GM12878 (cell line): ENCODE measurements around the gene TMEM132D. TPM values are rescaled to one million over a fixed set of nuclear protein-coding genes. Genes with fewer than 3 reads are reported as not detected.

Experiments used
- ATAC-seq: fragments of 200-7000 bp; cut with Tn5 transposase; 3 replicates; pipeline ENCODE4 v1.9.1; 2020; ENCODE audit warnings: mild to moderate bottlenecking, moderate library complexity
- BruUV-seq: library from RNA; stranded (reverse); fragments of 400-500 nt; replicated peaks from 2 replicates; lab custom pipeline; 2021; lab: Mats Ljungman, UMichigan
- CTCF ChIA-PET: fragments of 300-600 bp; sonication (Branson Sonifier 250); formaldehyde crosslinking; extraction: SDS; loops from one replicate; lab custom pipeline; 2021; ENCODE audit warnings: inconsistent platforms; lab: Yijun Ruan, JAX
- POLR2A ChIA-PET: fragments of 350-600 bp; formaldehyde crosslinking; extraction: SDS; loops from one replicate; lab custom pipeline; 2021; ENCODE audit warnings: inconsistent platforms; lab: Charles Lee
- RAD21 ChIA-PET: fragments of 300-600 bp; sonication (Branson Sonifier 250); formaldehyde crosslinking; loops from one replicate; lab custom pipeline; 2023; ENCODE audit warnings: antibody characterized with exemption; ENCODE audit not compliant: unreplicated experiment; lab: Charles Lee
- SMC1A ChIA-PET: fragments of 300-600 bp; sonication (Branson Sonifier 250); formaldehyde crosslinking; loops from one replicate; lab custom pipeline; 2023; ENCODE audit not compliant: unreplicated experiment, uncharacterized antibody; lab: Charles Lee
- DNase-seq: peaks from one replicate; pipeline ENCODE4 v3.0.0-alpha.2; 2011; ENCODE audit warnings: low read depth, low spot score
- FAIRE-seq: peaks from 3 replicates; lab custom pipeline; 2011; peaks lifted over from hg19 to GRCh38; lab: Jason Lieb, UNC
- H2AFZ ChIP-seq: 2 replicates; pipeline ENCODE4 v1.6.0; 2011; ENCODE audit warnings: low read depth, low read length, control low read depth; ENCODE audit not compliant: control insufficient read depth
- H3K27ac ChIP-seq: 2 replicates; pipeline ENCODE4 v1.5.1; 2011; ENCODE audit warnings: control low read depth; ENCODE audit not compliant: control insufficient read depth, insufficient read depth
- H3K27me3 ChIP-seq, 2 experiments: replicated peaks in 1 of 2; 2 replicates each; pipeline versions ENCODE4 v1.6.0 to v1.6.1; 2011; ENCODE audit warnings: low read length in 1 of 2; ENCODE audit not compliant: control insufficient read depth in 2 of 2, insufficient read depth in 2 of 2
- H3K36me3 ChIP-seq, 2 experiments: 2 replicates each; pipeline ENCODE4 v1.5.1; 2011; ENCODE audit warnings: low read length in 1 of 2; ENCODE audit not compliant: control insufficient read depth in 2 of 2, insufficient read depth in 2 of 2
- H3K4me1 ChIP-seq: 2 replicates; pipeline ENCODE4 v1.6.1; 2011; ENCODE audit warnings: mild to moderate bottlenecking, low read length, moderate library complexity, mixed read lengths; ENCODE audit not compliant: control insufficient read depth, insufficient read depth
- H3K4me2 ChIP-seq: 2 replicates; pipeline ENCODE4 v1.6.0; 2011; ENCODE audit warnings: control low read depth; ENCODE audit not compliant: control insufficient read depth, insufficient read depth
- H3K4me3 ChIP-seq: fragments of 200-600 bp; sonication (generic); 2 replicates; pipeline ENCODE4 v1.5.1; 2016
- H3K79me2 ChIP-seq: 2 replicates; pipeline ENCODE4 v1.6.0; 2011; ENCODE audit warnings: low read length; ENCODE audit not compliant: control insufficient read depth, insufficient read depth
- H3K9ac ChIP-seq: 2 replicates; pipeline ENCODE4 v1.8.0; 2011; ENCODE audit warnings: low read length, control low read depth, mixed read lengths; ENCODE audit not compliant: control insufficient read depth, insufficient read depth
- H3K9me3 ChIP-seq: replicated peaks from 3 replicates; pipeline ENCODE4 v1.5.1; 2011; ENCODE audit warnings: mild to moderate bottlenecking, low read length; ENCODE audit not compliant: control insufficient read depth, insufficient read depth
- H4K20me1 ChIP-seq: 2 replicates; pipeline ENCODE4 v1.6.0; 2011; ENCODE audit not compliant: control insufficient read depth, insufficient read depth
- BCL11A ChIP-seq: IDR thresholded peaks from 2 replicates; pipeline ENCODE4 v1.6.1; 2011; ENCODE audit warnings: low read depth, low read length
- EP300 ChIP-seq, 2 experiments: fragments of 150-350 bp in 1 of 2; IDR thresholded peaks; 2 replicates each; pipeline ENCODE4 v1.6.1; 2011 to 2012; ENCODE audit warnings: low read depth in 2 of 2, low read length in 2 of 2, borderline replicate concordance in 1 of 2, improper control_type of control experiment in 1 of 2, inconsistent platforms in 1 of 2; ENCODE audit not compliant: control insufficient read depth in 1 of 2
- FOXM1 ChIP-seq: IDR thresholded peaks from 2 replicates; pipeline ENCODE4 v1.6.1; 2012; ENCODE audit warnings: low read depth, mild to moderate bottlenecking, inconsistent platforms, low read length, moderate library complexity
- IRF4 ChIP-seq: IDR thresholded peaks from 2 replicates; pipeline ENCODE4 v1.6.1; 2011; ENCODE audit warnings: low read depth, low read length
- MYC ChIP-seq: IDR thresholded peaks from 2 replicates; pipeline ENCODE4 v1.6.1; 2011; ENCODE audit warnings: mild to moderate bottlenecking, low read length, moderate library complexity, inconsistent platforms; ENCODE audit not compliant: insufficient read depth, insufficient replicate concordance, insufficient read length, severe bottlenecking
- STAT1 ChIP-seq: fragments of 450-650 bp; conservative IDR thresholded peaks from 2 replicates; pipeline ENCODE4 v1.6.1; 2014; ENCODE audit warnings: antibody characterized with exemption, mild to moderate bottlenecking
- TARDBP ChIP-seq: IDR thresholded peaks from 2 replicates; pipeline ENCODE4 v1.6.1; 2016; ENCODE audit warnings: borderline replicate concordance
- TCF7 ChIP-seq: IDR thresholded peaks from 2 replicates; pipeline ENCODE4 v1.6.1; 2014; ENCODE audit warnings: antibody characterized with exemption, borderline replicate concordance
- ZBED1 ChIP-seq: IDR thresholded peaks from 2 replicates; pipeline ENCODE4 v1.6.1; 2016; ENCODE audit warnings: borderline replicate concordance
- ZNF274 ChIP-seq: IDR thresholded peaks from one replicate; pipeline ENCODE4 v1.8.0; 2011; ENCODE audit not compliant: insufficient read length, insufficient read depth
- WGBS: methylation state at CpG from one replicate; pipeline ENCODE4 v1.1.6; 2016; ENCODE audit warnings: low lambda C conversion rate; ENCODE audit not compliant: insufficient replicate concordance, insufficient coverage; ENCODE audit errors: missing lambda C conversion rate; 5-methylcytosine and 5-hydroxymethylcytosine counted together
- in situ Hi-C: fragments of 300-500 bp; cut with MboI; formaldehyde crosslinking; loops from 9 replicates; pipeline ENCODE4 v1.14.3; 2018; ENCODE audit warnings: mixed read lengths
- intact Hi-C: fragments of 100-400 bp; cut with micrococcal nuclease; formaldehyde crosslinking; loops from one replicate; pipeline ENCODE4 v1.14.2; 2022; ENCODE audit not compliant: unreplicated experiment
- polyA plus RNA-seq, 11 experiments: library from polyadenylated mRNA; depleted of rRNA in 4 of 11; unstranded in 6 of 11; stranded (reverse) in 5 of 11; fragments of >200 nt; fragmentation: Nextera tagmentation in 4 of 11; fragmentation: Illumina TruSeq in 1 of 11; extraction: Ambion mirVana in 4 of 11; extraction: Trizol in 1 of 11; gene quantifications; 1 replicate in 1 of 11; 2 replicates in 10 of 11; pipeline versions ENCODE4 v1.2.1 to v1.2.3, GENCODE V29; 2011 to 2016; ENCODE audit warnings: inconsistent platforms in 2 of 11, missing spikeins in 2 of 11, low read depth in 1 of 11
- total RNA-seq, 4 experiments: library from RNA; depleted of rRNA in 3 of 4; stranded (reverse); fragments of >200 nt in 3 of 4; fragmentation: Illumina TruSeq in 1 of 4; extraction: Trizol in 1 of 4; gene quantifications; 2 replicates each; pipeline versions ENCODE4 v1.2.1 to v1.2.3, GENCODE V29; 2013 to 2021
- TF ChIP-seq, protein P1 (sequence below): fragments of 450-650 bp; IDR thresholded peaks from 2 replicates; pipeline ENCODE4 v1.6.1; 2018; ENCODE audit warnings: mild to moderate bottlenecking, low read depth, moderate library complexity; ENCODE audit not compliant: partially characterized antibody
- TF ChIP-seq, protein P2 (sequence below): IDR thresholded peaks from 2 replicates; pipeline ENCODE4 v1.6.1; 2012; ENCODE audit warnings: low read depth, low read length, improper control_type of control experiment
- TF ChIP-seq, protein P3 (sequence below): fragments of 450-650 bp; IDR thresholded peaks from 2 replicates; pipeline ENCODE4 v1.6.1; 2016; ENCODE audit warnings: mild to moderate bottlenecking
- TF ChIP-seq, protein P4 (sequence below): fragments of 450-650 bp; IDR thresholded peaks from 2 replicates; pipeline ENCODE4 v1.6.1; 2017; ENCODE audit warnings: borderline replicate concordance

TMEM132D gene
- total and polyA plus RNA-seq, 10 of the 15 experiments (the other 5 are each of a cell fraction or from before 2014, with no cell fraction given): under 0.01 to 0.12 (median 0.02) TPM; not detected in 3

DNA sequence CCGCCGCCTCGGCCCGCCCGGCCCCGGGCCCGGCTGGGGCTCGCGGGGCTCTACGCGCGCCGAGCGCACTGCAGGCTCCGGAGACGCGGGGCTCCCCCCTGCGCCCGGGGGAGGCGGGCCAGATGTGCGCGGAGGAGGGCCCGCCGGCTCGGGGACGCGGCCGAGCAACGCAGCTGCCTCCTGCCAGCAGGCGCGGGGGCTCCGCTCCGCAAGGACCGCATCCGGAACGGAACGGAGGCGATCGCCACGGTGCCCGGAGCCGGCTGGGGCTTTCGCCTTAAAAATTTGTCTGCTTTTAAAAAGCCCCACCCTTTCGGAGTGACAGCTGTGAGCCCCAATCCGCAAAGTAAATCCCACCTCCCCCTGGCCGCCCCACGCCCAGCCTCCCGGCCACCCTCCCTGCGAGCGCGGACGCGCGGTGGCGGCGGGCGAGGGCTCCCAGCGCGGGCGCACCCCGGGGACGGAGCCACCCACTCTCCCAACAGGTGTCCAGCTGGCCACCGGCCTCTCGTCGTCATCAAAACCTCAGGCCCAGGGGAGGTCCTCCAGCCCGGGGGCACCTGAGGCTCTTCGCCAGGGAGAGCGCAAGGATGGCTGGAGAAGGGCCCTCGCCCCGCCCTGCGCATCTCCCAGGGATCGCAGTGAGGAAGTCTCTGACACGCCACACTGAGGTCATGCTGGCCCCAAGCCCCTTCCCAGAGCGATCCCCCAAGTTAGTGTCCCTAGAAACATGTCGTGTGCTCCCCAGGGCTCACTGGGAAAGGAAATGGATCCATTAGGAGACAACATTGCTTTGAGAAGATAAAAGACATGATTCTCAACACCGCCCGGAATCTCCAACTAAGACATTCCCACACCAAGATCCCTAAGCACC is at the start of gene TMEM132D (continued):
- TF ChIP-seq, protein P1, sequence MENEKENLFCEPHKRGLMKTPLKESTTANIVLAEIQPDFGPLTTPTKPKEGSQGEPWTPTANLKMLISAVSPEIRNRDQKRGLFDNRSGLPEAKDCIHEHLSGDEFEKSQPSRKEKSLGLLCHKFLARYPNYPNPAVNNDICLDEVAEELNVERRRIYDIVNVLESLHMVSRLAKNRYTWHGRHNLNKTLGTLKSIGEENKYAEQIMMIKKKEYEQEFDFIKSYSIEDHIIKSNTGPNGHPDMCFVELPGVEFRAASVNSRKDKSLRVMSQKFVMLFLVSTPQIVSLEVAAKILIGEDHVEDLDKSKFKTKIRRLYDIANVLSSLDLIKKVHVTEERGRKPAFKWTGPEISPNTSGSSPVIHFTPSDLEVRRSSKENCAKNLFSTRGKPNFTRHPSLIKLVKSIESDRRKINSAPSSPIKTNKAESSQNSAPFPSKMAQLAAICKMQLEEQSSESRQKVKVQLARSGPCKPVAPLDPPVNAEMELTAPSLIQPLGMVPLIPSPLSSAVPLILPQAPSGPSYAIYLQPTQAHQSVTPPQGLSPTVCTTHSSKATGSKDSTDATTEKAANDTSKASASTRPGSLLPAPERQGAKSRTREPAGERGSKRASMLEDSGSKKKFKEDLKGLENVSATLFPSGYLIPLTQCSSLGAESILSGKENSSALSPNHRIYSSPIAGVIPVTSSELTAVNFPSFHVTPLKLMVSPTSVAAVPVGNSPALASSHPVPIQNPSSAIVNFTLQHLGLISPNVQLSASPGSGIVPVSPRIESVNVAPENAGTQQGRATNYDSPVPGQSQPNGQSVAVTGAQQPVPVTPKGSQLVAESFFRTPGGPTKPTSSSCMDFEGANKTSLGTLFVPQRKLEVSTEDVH: no peak
- TF ChIP-seq, protein P2, sequence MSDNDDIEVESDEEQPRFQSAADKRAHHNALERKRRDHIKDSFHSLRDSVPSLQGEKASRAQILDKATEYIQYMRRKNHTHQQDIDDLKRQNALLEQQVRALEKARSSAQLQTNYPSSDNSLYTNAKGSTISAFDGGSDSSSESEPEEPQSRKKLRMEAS: no peak
- TF ChIP-seq, all 136 proteins: peak for 0

DNA sequence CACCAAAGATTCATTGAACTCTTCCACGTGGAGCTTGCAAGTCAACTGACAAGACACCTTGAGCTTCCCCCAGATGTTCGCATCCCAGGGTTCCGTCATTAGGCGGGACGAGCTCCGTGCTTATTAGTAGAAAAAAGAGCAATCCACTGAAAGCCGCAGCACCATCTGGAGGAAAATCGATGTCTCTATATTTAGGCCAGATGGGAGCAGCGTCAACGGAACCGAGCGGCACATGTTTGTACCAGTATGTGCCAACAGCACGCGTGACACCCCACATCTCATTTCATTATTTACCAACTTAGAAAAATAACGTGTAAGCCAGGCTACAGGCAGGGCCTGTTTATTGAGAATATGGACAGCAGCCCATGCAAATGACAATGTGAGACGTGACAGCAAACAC is 45.8 kb upstream of the TMEM132D start:
- SMC1A ChIA-PET: no interaction called here
- Histone ChIP-seq H3K4me2 (no peak overlapping the region), H3K4me3 (no peak overlapping the region)
- intact Hi-C loops: no loop called here
- RAD21 ChIA-PET: no interaction called here
- POLR2A ChIA-PET: no interaction called here
- ATAC-seq: no peak
- TF ChIP-seq IRF4: no peak
- no peak for TF ChIP-seq BCL11A
- TF ChIP-seq STAT1: no peak
- TF ChIP-seq, protein P3, sequence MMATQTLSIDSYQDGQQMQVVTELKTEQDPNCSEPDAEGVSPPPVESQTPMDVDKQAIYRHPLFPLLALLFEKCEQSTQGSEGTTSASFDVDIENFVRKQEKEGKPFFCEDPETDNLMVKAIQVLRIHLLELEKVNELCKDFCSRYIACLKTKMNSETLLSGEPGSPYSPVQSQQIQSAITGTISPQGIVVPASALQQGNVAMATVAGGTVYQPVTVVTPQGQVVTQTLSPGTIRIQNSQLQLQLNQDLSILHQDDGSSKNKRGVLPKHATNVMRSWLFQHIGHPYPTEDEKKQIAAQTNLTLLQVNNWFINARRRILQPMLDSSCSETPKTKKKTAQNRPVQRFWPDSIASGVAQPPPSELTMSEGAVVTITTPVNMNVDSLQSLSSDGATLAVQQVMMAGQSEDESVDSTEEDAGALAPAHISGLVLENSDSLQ: no peak
- no peak for TF ChIP-seq EP300 (IDR thresholded peaks at IDR 0.05; ENCODE audit: borderline replicate concordance in 1 of 2, control insufficient read depth in 1 of 2, low read depth in 2 of 2, low read length in 2 of 2)
- no peak for TF ChIP-seq ZBED1
- TF ChIP-seq, protein P4, sequence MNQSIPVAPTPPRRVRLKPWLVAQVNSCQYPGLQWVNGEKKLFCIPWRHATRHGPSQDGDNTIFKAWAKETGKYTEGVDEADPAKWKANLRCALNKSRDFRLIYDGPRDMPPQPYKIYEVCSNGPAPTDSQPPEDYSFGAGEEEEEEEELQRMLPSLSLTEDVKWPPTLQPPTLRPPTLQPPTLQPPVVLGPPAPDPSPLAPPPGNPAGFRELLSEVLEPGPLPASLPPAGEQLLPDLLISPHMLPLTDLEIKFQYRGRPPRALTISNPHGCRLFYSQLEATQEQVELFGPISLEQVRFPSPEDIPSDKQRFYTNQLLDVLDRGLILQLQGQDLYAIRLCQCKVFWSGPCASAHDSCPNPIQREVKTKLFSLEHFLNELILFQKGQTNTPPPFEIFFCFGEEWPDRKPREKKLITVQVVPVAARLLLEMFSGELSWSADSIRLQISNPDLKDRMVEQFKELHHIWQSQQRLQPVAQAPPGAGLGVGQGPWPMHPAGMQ: no peak
- no peak for TF ChIP-seq TARDBP
- no peak for TF ChIP-seq ZNF274
- no peak for TF ChIP-seq MYC
- TF ChIP-seq TCF7: no peak
- no peak for TF ChIP-seq FOXM1
- TF ChIP-seq, all 136 proteins: peak for 0
- no peak overlapping the region for H3K27ac ChIP-seq
- 38% methylated on average over 16 of the region's 16 CpGs for WGBS
- no peak overlapping the region for H3K9ac ChIP-seq
- no peaks in the 10 kb centered on the region for H4K20me1 ChIP-seq
- no peaks in the 10 kb centered on the region for H3K9me3 ChIP-seq
- BruUV-seq: no TSS peak
- DNase-seq: no peak
- CTCF ChIA-PET: no interaction called here
- no peak for FAIRE-seq
- H3K4me1 ChIP-seq: no peaks in the 10 kb centered on the region
- in situ Hi-C loops: no loop called here
- H2AFZ ChIP-seq: no peak overlapping the region
- H3K36me3 ChIP-seq: no peaks in the 10 kb centered on the region
- H3K27me3 ChIP-seq: no peaks in the 10 kb centered on the region
- no peaks in the 10 kb centered on the region for H3K79me2 ChIP-seq
